ENCODE results near the gene SMARCA2. TPM values are rescaled to one million over a fixed set of nuclear protein-coding genes. Genes with fewer than 3 reads are reported as not detected.

SMARCA2 gene
- total and polyA plus RNA-seq, 4 donors: 18.8 to 67.0 (median 41.1) TPM

- Histone ChIP-seq H3K9me3 (ENCODE audit: control insufficient read depth in 4 of 4, low read length in 3 of 4) (no peaks in the 10 kb centered on the region), H3K36me3 (ENCODE audit: control insufficient read depth in 4 of 4, insufficient read depth in 3 of 4, low read depth in 1 of 4, low read length in 3 of 4) (peaks cover 2 to 45% (median 37%) of the 10 kb centered on the region in 4 donors), H3K27me3 (ENCODE audit: control insufficient read depth in 4 of 4, insufficient read depth in 4 of 4, low read length in 3 of 4) (no peaks in the 10 kb centered on the region), H3K4me1 (ENCODE audit: control insufficient read depth in 4 of 4, insufficient read depth in 4 of 4, low read length in 3 of 4) (no peaks in the 10 kb centered on the region), H3K9ac (ENCODE audit: low read depth in 1 of 2, low read length in 2 of 2) (no peak overlapping the region), H3K4me3 (ENCODE audit: low read depth in 1 of 3, low read length in 3 of 3) (no peak overlapping the region), H3K27ac (ENCODE audit: low read depth in 1 of 2, low read length in 2 of 2) (no peak overlapping the region)
- TF ChIP-seq FOXA2 (IDR thresholded peaks at IDR 0.05) (no peak), TAF1 (conservative IDR thresholded peaks at IDR 0.05) (no peak), REST (IDR thresholded peaks at IDR 0.05) (no peak)
- TF ChIP-seq, protein P1, sequence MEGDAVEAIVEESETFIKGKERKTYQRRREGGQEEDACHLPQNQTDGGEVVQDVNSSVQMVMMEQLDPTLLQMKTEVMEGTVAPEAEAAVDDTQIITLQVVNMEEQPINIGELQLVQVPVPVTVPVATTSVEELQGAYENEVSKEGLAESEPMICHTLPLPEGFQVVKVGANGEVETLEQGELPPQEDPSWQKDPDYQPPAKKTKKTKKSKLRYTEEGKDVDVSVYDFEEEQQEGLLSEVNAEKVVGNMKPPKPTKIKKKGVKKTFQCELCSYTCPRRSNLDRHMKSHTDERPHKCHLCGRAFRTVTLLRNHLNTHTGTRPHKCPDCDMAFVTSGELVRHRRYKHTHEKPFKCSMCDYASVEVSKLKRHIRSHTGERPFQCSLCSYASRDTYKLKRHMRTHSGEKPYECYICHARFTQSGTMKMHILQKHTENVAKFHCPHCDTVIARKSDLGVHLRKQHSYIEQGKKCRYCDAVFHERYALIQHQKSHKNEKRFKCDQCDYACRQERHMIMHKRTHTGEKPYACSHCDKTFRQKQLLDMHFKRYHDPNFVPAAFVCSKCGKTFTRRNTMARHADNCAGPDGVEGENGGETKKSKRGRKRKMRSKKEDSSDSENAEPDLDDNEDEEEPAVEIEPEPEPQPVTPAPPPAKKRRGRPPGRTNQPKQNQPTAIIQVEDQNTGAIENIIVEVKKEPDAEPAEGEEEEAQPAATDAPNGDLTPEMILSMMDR (IDR thresholded peaks at IDR 0.05; ENCODE audit: low read depth, low read length, missing input control): no peak
- TF ChIP-seq, protein P2, sequence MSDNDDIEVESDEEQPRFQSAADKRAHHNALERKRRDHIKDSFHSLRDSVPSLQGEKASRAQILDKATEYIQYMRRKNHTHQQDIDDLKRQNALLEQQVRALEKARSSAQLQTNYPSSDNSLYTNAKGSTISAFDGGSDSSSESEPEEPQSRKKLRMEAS (IDR thresholded peaks at IDR 0.05): no peak
- 92% methylated on average over 11 of the region's 11 CpGs for WGBS
- no peak for DNase-seq (ENCODE audit: low spot score)
Observed at GRCh38 chr9:2195211-2195610, 180.1 kb downstream of the SMARCA2 start.

DNA sequence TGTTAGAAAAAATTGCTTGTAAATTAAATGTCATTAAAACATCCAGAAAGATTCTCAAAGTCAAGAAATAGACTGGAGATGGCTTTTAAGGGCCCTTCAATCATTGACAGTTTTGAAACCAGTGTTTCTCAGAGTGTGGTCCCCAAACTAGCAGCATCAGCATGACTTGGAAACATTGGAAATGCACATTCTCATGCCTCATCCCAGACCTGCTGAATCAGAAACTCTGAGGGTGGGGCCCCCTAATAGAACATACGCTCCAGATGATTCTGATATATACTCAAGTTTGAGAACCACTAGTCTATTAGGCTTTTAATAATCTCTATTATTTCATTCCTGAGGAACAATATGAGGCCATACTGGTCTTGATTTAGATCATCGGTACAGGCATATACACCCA lies 181.6 kb downstream of the SMARCA2 start:
- H3K36me3 ChIP-seq (ENCODE audit: control insufficient read depth in 4 of 4, insufficient read depth in 3 of 4, low read depth in 1 of 4, low read length in 3 of 4): peaks cover 0 to 35% (median 27%) of the 10 kb centered on the region in 4 donors
- no peak for DNase-seq (ENCODE audit: low spot score)

GRCh38 chr9:2198956-2199635 lies 183.9 kb downstream of the SMARCA2 start:
- 94% methylated on average over 4 of the region's 4 CpGs for WGBS
- Histone ChIP-seq H3K36me3 (ENCODE audit: control insufficient read depth in 4 of 4, insufficient read depth in 3 of 4, low read depth in 1 of 4, low read length in 3 of 4) (peaks cover 0 to 13% (median 8%) of the 10 kb centered on the region in 4 donors), H3K4me1 (ENCODE audit: control insufficient read depth in 4 of 4, insufficient read depth in 4 of 4, low read length in 3 of 4) (no peaks in the 10 kb centered on the region), H3K9ac (ENCODE audit: low read depth in 1 of 2, low read length in 2 of 2) (no peak overlapping the region), H3K4me3 (ENCODE audit: low read depth in 1 of 3, low read length in 3 of 3) (no peak overlapping the region), H3K27me3 (ENCODE audit: control insufficient read depth in 4 of 4, insufficient read depth in 4 of 4, low read length in 3 of 4) (no peaks in the 10 kb centered on the region), H3K9me3 (ENCODE audit: control insufficient read depth in 4 of 4, low read length in 3 of 4) (no peaks in the 10 kb centered on the region), H3K27ac (ENCODE audit: low read depth in 1 of 2, low read length in 2 of 2) (no peak overlapping the region)
- DNase-seq (ENCODE audit: low spot score): no peak
- TF ChIP-seq FOXA2 (IDR thresholded peaks at IDR 0.05) (no peak), FOXA1 (IDR thresholded peaks at IDR 0.05) (no peak), ATF3 (IDR thresholded peaks at IDR 0.05) (no peak), RXRA (IDR thresholded peaks at IDR 0.05) (no peak), ZBTB33 (IDR thresholded peaks at IDR 0.05) (no peak), EGR1 (IDR thresholded peaks at IDR 0.05; ENCODE audit: low read depth in 2 of 2) (no peak), HNF4A (conservative IDR thresholded peaks at IDR 0.05) (no peak), HNF4G (IDR thresholded peaks at IDR 0.05) (no peak), NR2F2 (IDR thresholded peaks at IDR 0.05) (no peak), RAD21 (IDR thresholded peaks at IDR 0.05) (no peak), GABPA (IDR thresholded peaks at IDR 0.05 in 1 of 2, conservative IDR thresholded peaks at IDR 0.05 in 1 of 2) (no peak), SP1 (IDR thresholded peaks at IDR 0.05) (no peak), TAF1 (conservative IDR thresholded peaks at IDR 0.05) (no peak)
- TF ChIP-seq, protein P2 (IDR thresholded peaks at IDR 0.05): no peak

More for the DNA sequence above, 181.6 kb downstream of the SMARCA2 start:
- Histone ChIP-seq H3K9me3 (ENCODE audit: control insufficient read depth in 4 of 4, low read length in 3 of 4) (no peaks in the 10 kb centered on the region), H3K4me3 (ENCODE audit: low read depth in 1 of 3, low read length in 3 of 3) (no peak overlapping the region), H3K27ac (ENCODE audit: low read depth in 1 of 2, low read length in 2 of 2) (no peak overlapping the region), H3K27me3 (ENCODE audit: control insufficient read depth in 4 of 4, insufficient read depth in 4 of 4, low read length in 3 of 4) (no peaks in the 10 kb centered on the region), H3K4me1 (ENCODE audit: control insufficient read depth in 4 of 4, insufficient read depth in 4 of 4, low read length in 3 of 4) (no peaks in the 10 kb centered on the region), H3K9ac (ENCODE audit: low read depth in 1 of 2, low read length in 2 of 2) (no peak overlapping the region)
- over 99% methylated on average over 2 of the region's 2 CpGs for WGBS
- TF ChIP-seq, protein P2 (IDR thresholded peaks at IDR 0.05): no peak
- no peak for TF ChIP-seq HNF4A (conservative IDR thresholded peaks at IDR 0.05)

Data from liver (tissue), 9 donors.